Thoracic aorta (tissue), 2 donors: ENCODE measurements around the gene EFL1. TPM values are rescaled to one million over a fixed set of nuclear protein-coding genes. Genes with fewer than 3 reads are reported as not detected.

ENCODE experiments used
- ATAC-seq: fragments of 150-250 bp; one replicate; pipeline ENCODE4 v1.8.0; 2017; ENCODE audit warnings: low read depth; ENCODE audit not compliant: insufficient number of reproducible peaks, low FRiP score
- DNase-seq: peaks from one replicate; pipeline ENCODE4 v3.0.0-alpha.2; 2020; ENCODE audit warnings: low spot score
- H3K27ac ChIP-seq, 2 donors: fragments of 200-600 bp; sonication (generic); 1 replicate in 1 of 2; 2 replicates in 1 of 2; pipeline ENCODE4 v1.5.1; 2016; ENCODE audit warnings: mild to moderate bottlenecking in 2 of 2, moderate library complexity in 2 of 2
- H3K27me3 ChIP-seq: fragments of 200-600 bp; sonication (generic); replicated peaks from 2 replicates; pipeline ENCODE4 v1.6.0; 2016; ENCODE audit warnings: mild to moderate bottlenecking; ENCODE audit not compliant: insufficient read depth
- H3K36me3 ChIP-seq: fragments of 200-600 bp; sonication (generic); one replicate; pipeline ENCODE4 v1.5.1; 2016
- H3K4me1 ChIP-seq, 2 donors: fragments of 200-600 bp; sonication (generic); 1 replicate in 1 of 2; 2 replicates in 1 of 2; pipeline versions ENCODE4 v1.5.1 to v1.6.0; 2016; ENCODE audit warnings: low read depth in 2 of 2, mild to moderate bottlenecking in 1 of 2; ENCODE audit not compliant: control insufficient read depth in 1 of 2
- H3K4me3 ChIP-seq: fragments of 200-600 bp; sonication (generic); 2 replicates; pipeline ENCODE4 v1.5.1; 2016; ENCODE audit warnings: mild to moderate bottlenecking
- H3K9me3 ChIP-seq: fragments of 200-600 bp; sonication (generic); 2 replicates; pipeline ENCODE4 v1.5.1; 2016
- total RNA-seq, 2 donors: library from RNA; depleted of rRNA; stranded (reverse); fragments of >200 nt; gene quantifications; one replicate each; pipeline versions ENCODE4 v1.1.0 to v1.2.3, GENCODE V29; 2016
- TF ChIP-seq, protein P1 (sequence below): fragments of 200-600 bp; sonication (generic); IDR thresholded peaks from one replicate; pipeline ENCODE4 v1.5.1; 2019; ENCODE audit warnings: antibody characterized with exemption

EFL1 gene
- total RNA-seq, 2 donors from 2014 or later, result 9.2 to 20.2 TPM

DNA sequence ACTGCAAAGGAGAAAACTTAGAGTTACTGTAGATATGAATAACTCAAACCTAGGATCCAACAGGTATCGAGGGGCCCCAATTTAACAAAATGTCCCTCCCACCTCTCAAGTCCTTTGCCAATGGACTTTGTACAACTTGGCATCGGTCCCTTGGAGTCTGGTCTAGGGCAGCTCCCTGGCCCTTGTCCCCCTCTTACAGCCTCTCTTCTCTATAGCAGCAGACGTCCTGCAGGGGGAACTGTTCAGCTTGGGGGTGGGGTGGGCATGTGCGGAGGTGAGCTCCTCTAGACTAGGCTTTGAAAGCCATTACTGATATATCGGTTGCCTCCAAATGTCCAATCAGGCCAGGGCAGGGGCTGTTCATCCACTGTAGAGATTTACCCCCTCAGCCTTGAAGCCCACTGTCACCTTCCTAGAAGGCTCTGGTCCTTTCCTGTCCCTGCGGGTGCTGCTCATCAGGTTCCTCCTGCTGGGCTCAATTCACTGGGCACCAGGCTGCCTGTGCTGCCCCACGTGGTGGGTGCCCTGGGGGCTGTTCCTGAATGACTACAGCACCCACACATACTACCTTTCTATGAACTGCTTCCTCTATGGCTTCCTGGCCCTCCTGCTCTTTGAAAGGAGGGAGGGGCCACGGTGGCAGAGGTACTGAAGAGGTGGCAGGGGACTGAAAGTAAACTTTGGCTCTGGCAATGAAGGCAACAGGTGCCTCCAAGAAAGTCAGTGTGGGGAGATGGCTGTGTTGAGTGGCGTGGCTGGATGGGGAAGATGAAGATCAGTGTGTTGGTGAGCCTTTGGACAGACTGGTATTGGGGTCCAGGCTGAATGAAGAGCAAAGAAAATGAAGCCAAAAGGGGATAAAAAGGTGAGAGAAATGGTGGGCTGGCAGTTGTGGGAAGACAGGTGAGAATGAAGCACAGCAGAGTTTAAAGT, 137.9 kb downstream of the EFL1 start:
- Histone ChIP-seq H3K36me3 (no peaks in the 10 kb centered on the region), H3K27ac (no peak overlapping the region), H3K4me3 (no peak overlapping the region), H3K27me3 (no peaks in the 10 kb centered on the region), H3K9me3 (no peaks in the 10 kb centered on the region), H3K4me1 (no peaks in the 10 kb centered on the region)
- DNase-seq, result no peak
- TF ChIP-seq, protein P1, sequence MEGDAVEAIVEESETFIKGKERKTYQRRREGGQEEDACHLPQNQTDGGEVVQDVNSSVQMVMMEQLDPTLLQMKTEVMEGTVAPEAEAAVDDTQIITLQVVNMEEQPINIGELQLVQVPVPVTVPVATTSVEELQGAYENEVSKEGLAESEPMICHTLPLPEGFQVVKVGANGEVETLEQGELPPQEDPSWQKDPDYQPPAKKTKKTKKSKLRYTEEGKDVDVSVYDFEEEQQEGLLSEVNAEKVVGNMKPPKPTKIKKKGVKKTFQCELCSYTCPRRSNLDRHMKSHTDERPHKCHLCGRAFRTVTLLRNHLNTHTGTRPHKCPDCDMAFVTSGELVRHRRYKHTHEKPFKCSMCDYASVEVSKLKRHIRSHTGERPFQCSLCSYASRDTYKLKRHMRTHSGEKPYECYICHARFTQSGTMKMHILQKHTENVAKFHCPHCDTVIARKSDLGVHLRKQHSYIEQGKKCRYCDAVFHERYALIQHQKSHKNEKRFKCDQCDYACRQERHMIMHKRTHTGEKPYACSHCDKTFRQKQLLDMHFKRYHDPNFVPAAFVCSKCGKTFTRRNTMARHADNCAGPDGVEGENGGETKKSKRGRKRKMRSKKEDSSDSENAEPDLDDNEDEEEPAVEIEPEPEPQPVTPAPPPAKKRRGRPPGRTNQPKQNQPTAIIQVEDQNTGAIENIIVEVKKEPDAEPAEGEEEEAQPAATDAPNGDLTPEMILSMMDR, result no peak
- no peak for ATAC-seq

DNA sequence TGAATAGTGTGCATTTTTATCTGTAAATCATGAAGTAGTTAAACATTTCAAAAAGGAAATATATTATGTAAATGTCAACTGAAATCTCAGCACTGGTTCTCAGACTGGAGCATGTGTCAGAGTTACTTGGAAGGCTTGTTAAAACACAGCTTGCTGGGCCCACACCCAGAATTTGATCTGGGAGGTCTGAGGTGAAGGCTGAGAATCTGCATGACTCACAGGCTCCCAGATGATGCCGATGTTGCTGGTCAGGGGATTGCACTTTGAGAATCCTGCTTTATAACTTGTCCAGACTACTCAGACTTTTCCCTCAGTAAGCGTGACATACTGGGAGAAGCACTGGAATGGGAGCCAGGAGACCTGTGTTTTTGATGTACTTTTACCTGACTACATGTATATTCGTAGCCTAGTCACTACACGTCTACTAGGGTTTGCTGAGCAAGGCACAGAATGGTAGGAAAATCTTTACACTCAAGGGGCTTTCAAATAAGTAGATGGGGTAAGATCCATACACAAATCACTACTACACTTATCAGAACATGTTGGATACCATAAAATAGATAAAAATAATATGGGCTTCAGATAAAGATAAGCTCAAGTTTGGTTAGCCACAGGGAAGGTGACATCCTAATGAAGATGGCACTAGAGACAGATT, 139.7 kb downstream of the EFL1 start:
- H3K9me3 ChIP-seq, result no peaks in the 10 kb centered on the region
- DNase-seq (no peak), ATAC-seq (peak; percentile 87)
- H3K4me1 ChIP-seq, result no peaks in the 10 kb centered on the region
- H3K4me3 ChIP-seq, result no peak overlapping the region
- no peaks in the 10 kb centered on the region for H3K36me3 ChIP-seq
- no peak overlapping the region for H3K27ac ChIP-seq
- TF ChIP-seq, protein P1, result no peak
- no peaks in the 10 kb centered on the region for H3K27me3 ChIP-seq

DNA sequence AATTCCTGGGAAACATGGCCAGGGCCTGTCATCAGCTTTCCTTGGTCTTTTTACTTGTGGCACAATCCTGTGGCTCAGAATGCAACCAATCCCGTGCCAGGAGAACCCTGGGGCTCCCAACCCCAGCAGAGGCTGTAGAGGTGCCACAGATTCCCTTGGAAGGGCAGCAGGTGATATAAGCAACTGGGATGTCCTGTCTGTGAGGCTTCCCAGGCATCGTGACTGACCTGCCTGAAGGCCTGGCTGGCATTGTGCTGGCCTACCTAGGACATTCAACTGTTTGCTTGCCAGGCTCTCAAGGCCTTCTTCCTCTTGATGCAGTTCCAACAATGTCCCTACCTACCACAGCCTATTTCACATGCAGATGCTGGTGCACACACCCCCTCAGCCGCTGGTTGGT, 144.5 kb downstream of the EFL1 start:
- H3K4me1 ChIP-seq, result no peaks in the 10 kb centered on the region
- no peak for DNase-seq
- H3K9me3 ChIP-seq, result no peaks in the 10 kb centered on the region
- ATAC-seq, result no peak
- no peak overlapping the region for H3K4me3 ChIP-seq
- H3K27ac ChIP-seq, result no peak overlapping the region
- TF ChIP-seq, protein P1, result no peak
- no peaks in the 10 kb centered on the region for H3K36me3 ChIP-seq
- no peaks in the 10 kb centered on the region for H3K27me3 ChIP-seq

DNA sequence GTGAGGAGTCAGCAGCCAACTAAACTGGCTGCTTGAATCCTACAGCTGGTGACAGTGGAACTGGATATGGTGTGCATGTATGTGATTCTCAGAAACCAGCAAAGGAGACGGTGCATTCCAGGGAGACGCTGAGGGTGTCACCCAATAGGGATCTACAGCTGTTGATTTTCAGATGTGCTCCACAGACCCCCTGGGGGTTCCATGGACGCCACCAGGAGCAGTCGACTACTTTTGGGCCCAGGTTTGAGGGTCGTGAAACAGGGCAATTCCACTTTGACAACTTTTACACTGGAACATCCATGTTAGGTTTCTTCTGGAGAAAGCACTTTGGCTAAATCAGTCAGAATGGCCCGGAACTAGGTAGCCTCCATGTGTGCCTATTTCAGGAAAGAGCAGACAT, 145.2 kb downstream of the EFL1 start:
- H3K4me1 ChIP-seq, result no peaks in the 10 kb centered on the region
- DNase-seq (no peak), ATAC-seq (no peak)
- no peaks in the 10 kb centered on the region for H3K9me3 ChIP-seq
- TF ChIP-seq, protein P1, result no peak
- H3K4me3 ChIP-seq, result no peak overlapping the region
- no peaks in the 10 kb centered on the region for H3K36me3 ChIP-seq
- H3K27me3 ChIP-seq, result no peaks in the 10 kb centered on the region
- no peak overlapping the region for H3K27ac ChIP-seq

DNA sequence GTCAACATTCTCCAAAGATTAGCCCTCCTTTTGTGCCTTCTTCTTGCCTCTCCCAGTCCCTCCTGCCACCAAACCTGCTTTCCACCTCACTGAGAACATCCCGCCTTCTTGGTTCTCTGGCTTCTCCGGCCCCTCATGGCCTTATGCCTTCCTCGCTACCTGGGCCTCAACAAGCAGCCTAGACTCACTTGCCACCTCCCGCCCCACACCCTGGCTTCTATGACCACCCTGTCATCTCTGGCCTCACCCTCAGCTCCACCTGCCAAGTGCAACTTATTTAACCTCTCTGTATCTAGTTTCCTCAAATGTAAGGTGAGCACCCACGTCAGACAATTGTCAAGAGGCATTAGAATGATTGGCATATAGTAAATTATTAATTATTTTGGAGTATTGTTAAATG, 147.9 kb downstream of the EFL1 start:
- H3K36me3 ChIP-seq, result no peaks in the 10 kb centered on the region
- H3K4me1 ChIP-seq, result no peaks in the 10 kb centered on the region
- H3K27me3 ChIP-seq, result no peaks in the 10 kb centered on the region
- ATAC-seq (no peak), DNase-seq (no peak)
- no peaks in the 10 kb centered on the region for H3K9me3 ChIP-seq
- H3K4me3 ChIP-seq, result no peak overlapping the region
- TF ChIP-seq, protein P1, result no peak
- no peak overlapping the region for H3K27ac ChIP-seq
